GM12873 (cell line): ENCODE results near the gene KCNG2.

Experiments used
- TF ChIP-seq, protein P1 (sequence below): IDR thresholded peaks from 2 replicates; pipeline ENCODE4 v1.5.1; 2012; ENCODE audit warnings: low read depth, mild to moderate bottlenecking, moderate library complexity, low read length, control low read depth; ENCODE audit not compliant: insufficient read depth; ENCODE audit errors: missing control alignments

The KCNG2 gene

DNA sequence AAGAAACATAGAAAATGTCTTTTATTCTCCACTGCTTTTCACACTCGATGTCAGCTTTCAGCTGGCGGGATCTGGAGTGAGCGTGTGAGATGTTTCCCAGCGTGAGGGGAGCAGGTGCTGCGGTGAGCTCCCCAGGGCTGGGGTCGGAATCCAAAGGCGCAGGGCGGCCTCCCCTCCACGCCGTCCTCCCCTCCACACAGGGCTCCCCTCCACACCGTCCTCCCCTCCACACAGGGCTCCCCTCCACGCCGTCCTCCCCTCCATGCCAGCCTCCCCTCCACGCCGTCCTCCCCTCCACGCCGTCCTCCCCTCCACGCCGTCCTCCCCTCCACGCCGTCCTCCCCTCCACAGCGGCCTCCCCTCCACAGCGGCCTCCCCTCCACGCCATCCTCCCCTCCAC lies 26.9 kb upstream of the KCNG2 start:
- TF ChIP-seq, protein P1, sequence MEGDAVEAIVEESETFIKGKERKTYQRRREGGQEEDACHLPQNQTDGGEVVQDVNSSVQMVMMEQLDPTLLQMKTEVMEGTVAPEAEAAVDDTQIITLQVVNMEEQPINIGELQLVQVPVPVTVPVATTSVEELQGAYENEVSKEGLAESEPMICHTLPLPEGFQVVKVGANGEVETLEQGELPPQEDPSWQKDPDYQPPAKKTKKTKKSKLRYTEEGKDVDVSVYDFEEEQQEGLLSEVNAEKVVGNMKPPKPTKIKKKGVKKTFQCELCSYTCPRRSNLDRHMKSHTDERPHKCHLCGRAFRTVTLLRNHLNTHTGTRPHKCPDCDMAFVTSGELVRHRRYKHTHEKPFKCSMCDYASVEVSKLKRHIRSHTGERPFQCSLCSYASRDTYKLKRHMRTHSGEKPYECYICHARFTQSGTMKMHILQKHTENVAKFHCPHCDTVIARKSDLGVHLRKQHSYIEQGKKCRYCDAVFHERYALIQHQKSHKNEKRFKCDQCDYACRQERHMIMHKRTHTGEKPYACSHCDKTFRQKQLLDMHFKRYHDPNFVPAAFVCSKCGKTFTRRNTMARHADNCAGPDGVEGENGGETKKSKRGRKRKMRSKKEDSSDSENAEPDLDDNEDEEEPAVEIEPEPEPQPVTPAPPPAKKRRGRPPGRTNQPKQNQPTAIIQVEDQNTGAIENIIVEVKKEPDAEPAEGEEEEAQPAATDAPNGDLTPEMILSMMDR: no peak

DNA sequence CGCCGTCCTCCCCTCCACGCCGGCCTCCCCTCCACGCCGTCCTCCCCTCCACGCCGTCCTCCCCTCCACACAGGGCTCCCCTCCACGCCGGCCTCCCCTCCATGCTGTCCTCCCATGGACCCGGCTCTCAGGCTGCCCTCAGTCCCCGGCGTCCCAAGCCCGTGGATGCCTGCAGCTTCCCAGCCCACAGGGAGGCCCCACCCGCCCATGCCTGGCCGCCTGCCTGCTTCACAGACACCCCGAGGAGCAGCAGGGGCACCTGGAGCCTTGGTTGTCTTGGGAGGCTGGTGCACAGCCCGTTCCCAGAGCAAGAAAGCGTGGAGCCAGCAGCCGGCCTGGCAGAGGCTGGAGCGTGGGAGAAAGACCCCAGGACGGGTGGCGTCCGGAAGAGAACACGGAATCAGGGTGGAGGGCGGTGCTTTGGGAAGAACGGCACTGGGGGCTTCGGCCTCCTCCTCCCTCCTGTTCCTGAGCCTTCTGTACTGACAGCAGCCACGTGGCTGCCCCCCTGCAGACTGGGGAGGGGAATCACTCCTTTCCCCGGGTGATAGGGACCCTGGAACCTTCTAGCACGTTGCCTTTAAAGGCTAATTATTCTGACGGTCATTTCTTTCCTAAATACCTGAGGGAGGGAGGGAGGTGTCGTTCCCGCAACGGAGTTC lies 26.2 kb upstream of the KCNG2 start:
- TF ChIP-seq, protein P1: no peak

DNA sequence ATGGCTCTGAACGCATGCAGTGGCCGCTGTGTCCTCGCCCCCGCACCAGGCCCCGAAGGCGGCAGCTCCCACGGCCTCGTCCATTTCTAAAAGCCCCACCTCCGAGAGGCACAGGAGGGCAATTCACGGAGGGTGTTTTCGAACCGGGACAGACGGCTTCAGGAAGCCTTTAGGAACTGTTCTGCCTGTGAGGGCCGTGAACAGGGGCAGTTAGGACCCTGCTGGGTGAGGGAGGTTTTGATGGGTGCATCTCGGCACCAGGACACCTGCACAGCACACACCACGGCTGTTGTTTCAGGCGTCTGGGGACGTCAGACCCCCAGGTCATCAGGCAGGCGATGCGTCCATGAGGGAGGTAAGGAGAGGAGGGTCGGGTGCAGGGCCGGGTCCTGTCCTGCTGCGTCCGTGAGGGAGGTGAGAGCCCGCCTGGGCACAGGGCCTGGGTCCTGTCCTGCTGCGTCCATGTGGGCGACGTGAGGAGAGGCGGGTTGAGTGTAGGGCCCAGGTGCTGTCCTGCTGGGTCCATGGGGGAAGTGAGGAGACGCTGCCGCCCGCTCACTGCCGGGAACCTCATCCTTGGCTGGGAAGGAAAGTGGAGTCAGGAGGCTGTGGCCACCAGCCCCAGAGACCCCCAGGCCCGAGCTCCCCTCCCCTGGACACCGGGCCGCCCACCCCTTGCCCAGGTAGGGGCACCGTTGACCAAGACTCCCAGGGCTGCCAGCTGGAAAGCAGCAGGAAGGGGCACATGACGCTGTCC lies 25.5 kb upstream of the KCNG2 start:
- TF ChIP-seq, protein P1: no peak

DNA sequence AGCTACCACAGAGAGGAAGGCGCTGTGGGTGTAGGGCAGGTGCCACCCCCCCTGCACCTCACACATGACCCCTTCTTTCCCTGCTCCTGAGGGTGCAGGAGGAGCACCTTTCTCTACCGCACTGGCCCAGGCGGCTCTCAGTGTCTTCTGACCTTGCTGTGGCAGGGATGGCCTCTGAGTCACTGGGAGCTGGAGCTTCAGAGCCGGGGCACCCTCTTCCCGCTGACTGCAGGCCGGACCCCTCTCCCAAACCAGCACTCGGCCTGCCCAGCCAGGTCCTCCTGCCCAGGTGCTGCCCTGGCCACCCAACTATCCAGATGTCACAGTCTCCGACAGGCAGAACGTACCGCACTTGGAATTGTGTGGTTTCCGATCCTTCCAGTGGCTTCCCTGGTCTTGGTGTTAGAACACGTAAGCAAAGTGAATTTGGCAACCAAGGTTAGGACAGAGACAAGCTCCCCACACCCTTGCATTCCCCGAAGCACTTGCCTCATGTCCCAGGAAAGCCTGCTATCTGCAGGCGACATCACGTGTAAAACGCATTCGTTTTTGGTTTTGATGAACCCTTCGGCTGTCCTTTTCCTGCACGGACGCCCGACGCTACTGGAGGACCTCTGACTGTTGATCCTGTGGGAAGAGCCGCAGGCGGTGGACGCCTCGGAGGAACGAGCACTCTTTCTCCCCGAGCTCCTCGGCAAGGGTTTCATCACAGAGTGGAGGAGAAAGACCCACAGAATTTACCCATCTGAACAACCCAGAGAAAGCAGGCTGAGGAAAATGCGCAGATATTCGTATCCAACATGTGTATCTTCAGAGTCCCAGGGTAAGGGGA lies 24.7 kb upstream of the KCNG2 start:
- TF ChIP-seq, protein P1: no peak

DNA sequence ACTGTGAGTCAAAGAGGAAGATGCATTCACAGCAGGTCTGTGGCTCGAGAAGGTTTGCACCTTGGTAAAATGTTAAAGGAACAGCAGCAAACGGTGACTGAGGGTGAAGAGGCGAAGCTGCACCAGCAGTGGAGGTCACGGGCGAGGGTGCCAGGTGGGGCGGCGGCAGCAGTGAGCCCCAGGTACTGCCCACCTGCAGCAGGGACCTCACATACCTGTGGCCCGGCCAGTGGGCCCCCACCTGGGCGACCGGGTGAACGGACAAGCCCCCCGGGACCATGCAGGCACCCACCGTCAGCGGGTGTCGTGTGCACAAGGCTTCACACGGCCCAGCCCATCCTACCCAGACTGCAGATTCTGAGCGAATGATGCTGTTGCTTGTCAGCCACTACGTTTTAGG lies 23.6 kb upstream of the KCNG2 start:
- TF ChIP-seq, protein P1: no peak

DNA sequence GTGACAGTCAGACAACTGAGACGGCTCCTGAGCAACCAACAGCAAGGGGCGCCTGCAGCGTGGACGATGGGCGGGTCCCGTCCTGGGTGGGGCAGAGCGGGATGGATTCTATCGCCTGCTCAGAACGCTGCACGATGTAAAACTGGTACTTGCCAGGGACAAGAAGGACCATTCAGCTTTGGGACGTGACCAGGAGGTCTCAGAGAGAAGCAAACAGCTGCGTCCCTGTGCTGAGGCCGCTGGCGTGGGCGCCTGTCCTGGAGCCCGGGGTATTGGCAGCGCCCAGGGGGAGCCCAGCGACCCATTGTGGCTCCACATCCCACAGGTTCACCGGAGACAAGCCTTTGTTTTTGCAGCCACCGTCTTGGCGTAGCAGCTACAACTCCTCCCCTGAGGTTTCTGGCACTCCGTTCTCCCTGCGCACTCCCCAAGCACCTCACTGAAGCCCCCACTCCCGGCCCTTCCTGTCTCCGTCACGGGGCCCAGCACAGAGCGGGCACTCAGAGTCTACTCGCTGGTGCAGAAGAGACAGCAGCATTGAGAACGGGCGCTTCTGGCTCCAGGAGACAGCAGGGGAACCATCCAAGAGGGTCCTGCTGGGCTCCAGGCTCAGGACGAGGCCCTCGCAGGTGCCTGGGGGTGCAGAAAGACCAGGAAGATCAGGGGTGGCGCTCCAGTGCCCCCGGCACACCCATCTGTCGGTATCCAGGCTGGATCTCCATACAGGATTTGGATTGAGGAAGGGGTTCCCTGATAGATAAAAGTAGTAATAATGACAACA lies 22.1 kb upstream of the KCNG2 start:
- TF ChIP-seq, protein P1: no peak
